Panc1 (cell line): ENCODE results near the gene TEDC1.

Experiments used
- POLR2AphosphoS5 ChIP-seq: IDR thresholded peaks from 2 replicates; pipeline ENCODE4 v1.6.1; 2012; ENCODE audit warnings: mild to moderate bottlenecking, low read depth, low read length, moderate library complexity
- SIN3A ChIP-seq: IDR thresholded peaks from 2 replicates; pipeline ENCODE4 v1.6.1; 2012; ENCODE audit warnings: low read depth, mild to moderate bottlenecking, low read length, moderate library complexity, borderline replicate concordance; ENCODE audit not compliant: insufficient read depth
- TF ChIP-seq, protein P1 (sequence below): fragments of 450-650 bp; IDR thresholded peaks from 2 replicates; pipeline ENCODE4 v1.5.1; 2017; ENCODE audit warnings: mild to moderate bottlenecking

- TF ChIP-seq, protein P1, sequence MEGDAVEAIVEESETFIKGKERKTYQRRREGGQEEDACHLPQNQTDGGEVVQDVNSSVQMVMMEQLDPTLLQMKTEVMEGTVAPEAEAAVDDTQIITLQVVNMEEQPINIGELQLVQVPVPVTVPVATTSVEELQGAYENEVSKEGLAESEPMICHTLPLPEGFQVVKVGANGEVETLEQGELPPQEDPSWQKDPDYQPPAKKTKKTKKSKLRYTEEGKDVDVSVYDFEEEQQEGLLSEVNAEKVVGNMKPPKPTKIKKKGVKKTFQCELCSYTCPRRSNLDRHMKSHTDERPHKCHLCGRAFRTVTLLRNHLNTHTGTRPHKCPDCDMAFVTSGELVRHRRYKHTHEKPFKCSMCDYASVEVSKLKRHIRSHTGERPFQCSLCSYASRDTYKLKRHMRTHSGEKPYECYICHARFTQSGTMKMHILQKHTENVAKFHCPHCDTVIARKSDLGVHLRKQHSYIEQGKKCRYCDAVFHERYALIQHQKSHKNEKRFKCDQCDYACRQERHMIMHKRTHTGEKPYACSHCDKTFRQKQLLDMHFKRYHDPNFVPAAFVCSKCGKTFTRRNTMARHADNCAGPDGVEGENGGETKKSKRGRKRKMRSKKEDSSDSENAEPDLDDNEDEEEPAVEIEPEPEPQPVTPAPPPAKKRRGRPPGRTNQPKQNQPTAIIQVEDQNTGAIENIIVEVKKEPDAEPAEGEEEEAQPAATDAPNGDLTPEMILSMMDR = no peak
- no peak for TF ChIP-seq SIN3A
- no peak for TF ChIP-seq POLR2AphosphoS5
These were observed 23.0 kb upstream of the TEDC1 start for GRCh38 chr14:105467942-105468471.
